Memory B cell (primary cell): Measurements from ENCODE around the gene CFAP90.
A peak's percentile ranks its signal among the peaks of the same experiment; 100 is the strongest.

Source experiments
- ATAC-seq: fragments of 150-1000 bp; cut with Tn5 transposase; 2 replicates; pipeline ENCODE4 v1.10.0; 2021; ENCODE audit warnings: low read depth, mild to moderate bottlenecking, moderate library complexity
- DNase-seq, 2 donors: peaks; one replicate each; pipeline ENCODE4 v3.0.0; 2022; ENCODE audit warnings: low spot score in 2 of 2
- H3K27ac Mint-ChIP-seq: one replicate; pipeline ENCODE4 v1.8.0; 2022; ENCODE audit warnings: mild to moderate bottlenecking, moderate library complexity, mixed read lengths
- H3K27me3 Mint-ChIP-seq: one replicate; pipeline ENCODE4 v1.8.0; 2022; ENCODE audit warnings: mixed read lengths
- H3K36me3 Mint-ChIP-seq: one replicate; pipeline ENCODE4 v1.8.0; 2022; ENCODE audit warnings: mild to moderate bottlenecking, mixed read lengths
- H3K4me1 Mint-ChIP-seq: one replicate; pipeline ENCODE4 v1.8.0; 2022; ENCODE audit warnings: mixed read lengths
- H3K4me3 Mint-ChIP-seq: one replicate; pipeline ENCODE4 v1.8.0; 2022; ENCODE audit warnings: mild to moderate bottlenecking, moderate library complexity, mixed read lengths
- H3K9me3 Mint-ChIP-seq: one replicate; pipeline ENCODE4 v1.8.0; 2022; ENCODE audit warnings: mixed read lengths

CFAP90 gene

GRCh38 chr5:7824995-7825394 is 25.9 kb downstream of the CFAP90 start:
- Mint-ChIP-seq H3K36me3 (no peaks in the 10 kb centered on the region), H3K27me3 (peaks cover 8% of the 10 kb centered on the region), H3K27ac (no peak overlapping the region), H3K9me3 (no peaks in the 10 kb centered on the region), H3K4me3 (no peak overlapping the region), H3K4me1 (no peaks in the 10 kb centered on the region)
- DNase-seq: no peak
- ATAC-seq: no peak

- Mint-ChIP-seq H3K9me3 (no peaks in the 10 kb centered on the region), H3K27me3 (peaks cover 11% of the 10 kb centered on the region), H3K27ac (no peak overlapping the region), H3K4me1 (no peaks in the 10 kb centered on the region), H3K4me3 (no peak overlapping the region), H3K36me3 (no peaks in the 10 kb centered on the region)
- ATAC-seq (no peak), DNase-seq (no peak)
These were observed 27.3 kb downstream of the CFAP90 start for GRCh38 chr5:7823594-7823993.

GRCh38 chr5:7822449-7822848 is 28.5 kb downstream of the CFAP90 start:
- H3K36me3 Mint-ChIP-seq: no peaks in the 10 kb centered on the region
- no peak for ATAC-seq
- H3K27ac Mint-ChIP-seq: no peak overlapping the region

GRCh38 chr5:7816535-7816901 is 34.4 kb downstream of the CFAP90 start:
- no peak overlapping the region for H3K4me3 Mint-ChIP-seq
- peaks cover 28% of the 10 kb centered on the region for H3K27me3 Mint-ChIP-seq
- H3K27ac Mint-ChIP-seq: no peak overlapping the region
- H3K9me3 Mint-ChIP-seq: no peaks in the 10 kb centered on the region
- peaks cover 5% of the 10 kb centered on the region for H3K4me1 Mint-ChIP-seq
- no peak for DNase-seq
- H3K36me3 Mint-ChIP-seq: no peaks in the 10 kb centered on the region
- ATAC-seq: no peak

More at GRCh38 chr5:7822449-7822848, 28.5 kb downstream of the CFAP90 start:
- Mint-ChIP-seq H3K9me3 (no peaks in the 10 kb centered on the region), H3K27me3 (peaks cover 10% of the 10 kb centered on the region), H3K4me3 (no peak overlapping the region), H3K4me1 (no peaks in the 10 kb centered on the region)
- DNase-seq: no peak

- Mint-ChIP-seq H3K27me3 (peaks cover 27% of the 10 kb centered on the region), H3K9me3 (no peaks in the 10 kb centered on the region), H3K27ac (no peak overlapping the region), H3K36me3 (no peaks in the 10 kb centered on the region), H3K4me3 (no peak overlapping the region), H3K4me1 (peaks cover 5% of the 10 kb centered on the region)
- ATAC-seq: peak; percentile 59
- DNase-seq: peak; percentile 28 to 41
These were observed 34.9 kb downstream of the CFAP90 start for GRCh38 chr5:7815892-7816534.

- H3K36me3 Mint-ChIP-seq: no peaks in the 10 kb centered on the region
- no peak for DNase-seq
- no peaks in the 10 kb centered on the region for H3K9me3 Mint-ChIP-seq
- H3K27ac Mint-ChIP-seq: no peak overlapping the region
- no peak for ATAC-seq
- no peak overlapping the region for H3K4me3 Mint-ChIP-seq
- peaks cover 25% of the 10 kb centered on the region for H3K27me3 Mint-ChIP-seq
- peaks cover 5% of the 10 kb centered on the region for H3K4me1 Mint-ChIP-seq
These were observed 36.1 kb downstream of the CFAP90 start for GRCh38 chr5:7814816-7815215.

GRCh38 chr5:7813576-7813975 is 37.4 kb downstream of the CFAP90 start:
- ATAC-seq (no peak), DNase-seq (no peak)
- Mint-ChIP-seq H3K4me1 (peaks cover 5% of the 10 kb centered on the region), H3K27me3 (peaks cover 22% of the 10 kb centered on the region), H3K9me3 (no peaks in the 10 kb centered on the region), H3K4me3 (no peak overlapping the region), H3K27ac (no peak overlapping the region), H3K36me3 (no peaks in the 10 kb centered on the region)

- no peak overlapping the region for H3K27ac Mint-ChIP-seq
- no peaks in the 10 kb centered on the region for H3K9me3 Mint-ChIP-seq
- H3K36me3 Mint-ChIP-seq: no peaks in the 10 kb centered on the region
- no peak for ATAC-seq
- no peak for DNase-seq
- peaks cover 5% of the 10 kb centered on the region for H3K4me1 Mint-ChIP-seq
- no peak overlapping the region for H3K4me3 Mint-ChIP-seq
- peaks cover 22% of the 10 kb centered on the region for H3K27me3 Mint-ChIP-seq
These were observed 37.9 kb downstream of the CFAP90 start for GRCh38 chr5:7813007-7813406.

- DNase-seq: no peak
- H3K9me3 Mint-ChIP-seq: no peaks in the 10 kb centered on the region
- no peak overlapping the region for H3K27ac Mint-ChIP-seq
- no peak for ATAC-seq
- H3K27me3 Mint-ChIP-seq: peaks cover 20% of the 10 kb centered on the region
- no peak overlapping the region for H3K4me3 Mint-ChIP-seq
- peaks cover 5% of the 10 kb centered on the region for H3K4me1 Mint-ChIP-seq
- no peaks in the 10 kb centered on the region for H3K36me3 Mint-ChIP-seq
These were observed 39.2 kb downstream of the CFAP90 start for GRCh38 chr5:7811715-7812114.

- Mint-ChIP-seq H3K9me3 (no peaks in the 10 kb centered on the region), H3K4me3 (no peak overlapping the region), H3K4me1 (no peaks in the 10 kb centered on the region), H3K36me3 (no peaks in the 10 kb centered on the region), H3K27me3 (peaks cover 5% of the 10 kb centered on the region), H3K27ac (no peak overlapping the region)
- ATAC-seq (no peak), DNase-seq (no peak)
These were observed 41.9 kb downstream of the CFAP90 start for GRCh38 chr5:7808998-7809397.

GRCh38 chr5:7805379-7805778 is 45.6 kb downstream of the CFAP90 start:
- DNase-seq (no peak), ATAC-seq (no peak)
- H3K27ac Mint-ChIP-seq: no peak overlapping the region
- no peaks in the 10 kb centered on the region for H3K4me1 Mint-ChIP-seq
- no peaks in the 10 kb centered on the region for H3K36me3 Mint-ChIP-seq
- H3K27me3 Mint-ChIP-seq: no peaks in the 10 kb centered on the region
- no peak overlapping the region for H3K4me3 Mint-ChIP-seq
- H3K9me3 Mint-ChIP-seq: no peaks in the 10 kb centered on the region

- Mint-ChIP-seq H3K4me3 (no peak overlapping the region), H3K9me3 (no peaks in the 10 kb centered on the region), H3K27ac (no peak overlapping the region), H3K4me1 (no peaks in the 10 kb centered on the region), H3K36me3 (no peaks in the 10 kb centered on the region), H3K27me3 (no peaks in the 10 kb centered on the region)
- no peak for DNase-seq
- no peak for ATAC-seq
These were observed 47.0 kb downstream of the CFAP90 start for GRCh38 chr5:7803937-7804336.

- no peak for ATAC-seq
- Mint-ChIP-seq H3K36me3 (no peaks in the 10 kb centered on the region), H3K27ac (no peak overlapping the region), H3K27me3 (no peaks in the 10 kb centered on the region), H3K9me3 (no peaks in the 10 kb centered on the region), H3K4me3 (no peak overlapping the region), H3K4me1 (no peaks in the 10 kb centered on the region)
- DNase-seq: no peak
These were observed 48.1 kb downstream of the CFAP90 start for GRCh38 chr5:7802855-7803254.

GRCh38 chr5:7801891-7802614 is 48.9 kb downstream of the CFAP90 start:
- DNase-seq: no peak
- ATAC-seq: no peak
- H3K4me3 Mint-ChIP-seq: no peak overlapping the region
- no peaks in the 10 kb centered on the region for H3K9me3 Mint-ChIP-seq
- H3K4me1 Mint-ChIP-seq: no peaks in the 10 kb centered on the region
- no peaks in the 10 kb centered on the region for H3K27me3 Mint-ChIP-seq
- no peak overlapping the region for H3K27ac Mint-ChIP-seq
- no peaks in the 10 kb centered on the region for H3K36me3 Mint-ChIP-seq

- Mint-ChIP-seq H3K4me3 (no peak overlapping the region), H3K4me1 (no peaks in the 10 kb centered on the region), H3K9me3 (no peaks in the 10 kb centered on the region), H3K27ac (no peak overlapping the region), H3K36me3 (no peaks in the 10 kb centered on the region), H3K27me3 (peaks cover 4% of the 10 kb centered on the region)
- ATAC-seq: no peak
- no peak for DNase-seq
These were observed 55.6 kb downstream of the CFAP90 start for GRCh38 chr5:7795306-7795705.
